Measurements from ENCODE around the gene ZNF146. TPM values are rescaled to one million over a fixed set of nuclear protein-coding genes. Genes with fewer than 3 reads are reported as not detected.

Gene ZNF146
- total RNA-seq, 4 donors from 2014 or later = 45.6 to 89.0 (median 61.2) TPM

GRCh38 chr19:36256064-36256463, 41.2 kb downstream of the ZNF146 start:
- DNase-seq (ENCODE audit: low spot score) (no peak), ATAC-seq (ENCODE audit: low FRiP score) (no peak)
- TF ChIP-seq CTCF (IDR thresholded peaks at IDR 0.05) = no peak

GRCh38 chr19:36256853-36257519, 42.1 kb downstream of the ZNF146 start:
- ATAC-seq (ENCODE audit: low FRiP score) (no peak), DNase-seq (ENCODE audit: low spot score) (no peak)
- TF ChIP-seq CTCF (IDR thresholded peaks at IDR 0.05) = no peak

GRCh38 chr19:36257520-36257876, 42.6 kb downstream of the ZNF146 start:
- ATAC-seq (ENCODE audit: low FRiP score) = no peak
- no peak for DNase-seq (ENCODE audit: low spot score)
- TF ChIP-seq CTCF (IDR thresholded peaks at IDR 0.05) = no peak

- no peak for TF ChIP-seq CTCF (IDR thresholded peaks at IDR 0.05)
- ATAC-seq (ENCODE audit: low FRiP score) (no peak), DNase-seq (ENCODE audit: low spot score) (no peak)
Measured at GRCh38 chr19:36258028-36258875, 43.3 kb downstream of the ZNF146 start.

- DNase-seq (ENCODE audit: low spot score) = no peak
- no peak for TF ChIP-seq CTCF (IDR thresholded peaks at IDR 0.05)
- no peak for ATAC-seq (ENCODE audit: low FRiP score)
Measured at GRCh38 chr19:36259211-36259610, 44.3 kb downstream of the ZNF146 start.

GRCh38 chr19:36265064-36265463, 50.2 kb downstream of the ZNF146 start:
- ATAC-seq (ENCODE audit: low FRiP score) = no peak
- no peak for TF ChIP-seq CTCF (IDR thresholded peaks at IDR 0.05)
- no peak for DNase-seq (ENCODE audit: low spot score)

All from omental fat pad (tissue), 4 donors.